OCI-LY1 (cell line): Measurements from ENCODE around the gene ATP1A4.

Experiments used
- H2AFZ ChIP-seq: fragments of 200-600 bp; sonication (generic), shearing (Covaris generic); 2 replicates; pipeline ENCODE4 v1.6.0; 2014; ENCODE audit warnings: antibody characterized with exemption, mild to moderate bottlenecking, low read length
- H3F3A ChIP-seq: fragments of 200-600 bp; sonication (generic), shearing (Covaris generic); 2 replicates; pipeline ENCODE4 v1.6.0; 2014; ENCODE audit warnings: mild to moderate bottlenecking, antibody characterized with exemption, low read length, moderate library complexity; ENCODE audit not compliant: insufficient read depth
- H3K27ac ChIP-seq: fragments of 200-600 bp; sonication (generic); 2 replicates; pipeline ENCODE4 v1.5.1; 2014; ENCODE audit warnings: low read length, mixed run types, mild to moderate bottlenecking, low read depth; ENCODE audit not compliant: poor library complexity, severe bottlenecking
- H3K27me3 ChIP-seq: fragments of 200-600 bp; sonication (generic); 2 replicates; pipeline ENCODE4 v1.6.0; 2014; ENCODE audit warnings: antibody characterized with exemption, mild to moderate bottlenecking, low read length, moderate library complexity; ENCODE audit not compliant: insufficient read depth
- H3K36me3 ChIP-seq: fragments of 200-600 bp; sonication (generic); 2 replicates; pipeline ENCODE4 v1.6.1; 2014; ENCODE audit warnings: mild to moderate bottlenecking, antibody characterized with exemption, low read length, moderate library complexity, mixed read lengths; ENCODE audit not compliant: insufficient read depth
- H3K4me1 ChIP-seq: fragments of 200-600 bp; sonication (generic); 2 replicates; pipeline ENCODE4 v1.5.1; 2014; ENCODE audit warnings: mild to moderate bottlenecking, low read length, moderate library complexity; ENCODE audit not compliant: insufficient read depth, severe bottlenecking
- H3K4me2 ChIP-seq: fragments of 200-600 bp; sonication (generic), shearing (Covaris generic); 2 replicates; pipeline ENCODE4 v1.6.1; 2014; ENCODE audit warnings: low read length
- H3K4me3 ChIP-seq: fragments of 200-600 bp; sonication (generic); 2 replicates; pipeline ENCODE4 v1.5.1; 2014; ENCODE audit warnings: low read length, low read depth, mild to moderate bottlenecking, mixed read lengths; ENCODE audit not compliant: poor library complexity, severe bottlenecking
- H3K79me2 ChIP-seq: fragments of 200-600 bp; shearing (Covaris generic); 2 replicates; pipeline ENCODE4 v1.6.1; 2016; ENCODE audit warnings: mixed run types, low read length, mixed read lengths; ENCODE audit not compliant: insufficient read depth
- H3K9ac ChIP-seq: fragments of 200-600 bp; sonication (generic), shearing (Covaris generic); 2 replicates; pipeline ENCODE4 v1.6.1; 2014; ENCODE audit warnings: mild to moderate bottlenecking, low read length, mixed read lengths
- H3K9me2 ChIP-seq: fragments of 200-600 bp; sonication (generic), shearing (Covaris generic); 2 replicates; pipeline ENCODE4 v1.6.1; 2014; ENCODE audit warnings: low read depth, mild to moderate bottlenecking, low read length, mixed read lengths
- H3K9me3 ChIP-seq: fragments of 200-600 bp; shearing (Covaris generic); 2 replicates; pipeline ENCODE4 v1.6.1; 2014; ENCODE audit warnings: low read length, mixed read lengths
- H4K20me1 ChIP-seq: fragments of 200-600 bp; sonication (generic), shearing (Covaris generic); 2 replicates; pipeline ENCODE4 v1.6.0; 2016; ENCODE audit warnings: mild to moderate bottlenecking, low read length; ENCODE audit not compliant: insufficient read depth
- CTCF ChIP-seq: fragments of 200-600 bp; sonication (generic), shearing (Covaris generic); IDR thresholded peaks from 2 replicates; pipeline ENCODE4 v1.5.1; 2017; ENCODE audit warnings: mild to moderate bottlenecking, antibody characterized with exemption, low read length, moderate library complexity, mixed read lengths
- EZH2 ChIP-seq: fragments of 200-600 bp; sonication (generic), shearing (Covaris generic); IDR thresholded peaks from 2 replicates; pipeline ENCODE4 v1.8.0; 2017; ENCODE audit warnings: borderline replicate concordance, mixed run types, mild to moderate bottlenecking, antibody characterized with exemption, low read length, moderate library complexity, mixed read lengths

Gene ATP1A4

GRCh38 chr1:160207771-160208556, 56.6 kb downstream of the ATP1A4 start:
- Histone ChIP-seq H3K27me3 (no peaks in the 10 kb centered on the region), H3K9ac (no peak overlapping the region), H3K9me2 (no peaks in the 10 kb centered on the region), H3K4me1 (peaks cover 25% of the 10 kb centered on the region), H3K4me2 (no peak overlapping the region), H3K36me3 (peaks cover 44% of the 10 kb centered on the region; the same call in 1 of the 2 replicates), H4K20me1 (no peaks in the 10 kb centered on the region), H3F3A (no peaks in the 10 kb centered on the region), H3K27ac (no peak overlapping the region), H3K4me3 (no peak overlapping the region), H3K9me3 (no peaks in the 10 kb centered on the region), H2AFZ (no peak overlapping the region), H3K79me2 (no peaks in the 10 kb centered on the region)
- no peak for TF ChIP-seq CTCF
- TF ChIP-seq EZH2: no peak

- no peak overlapping the region for H3K27ac ChIP-seq
Observed at GRCh38 chr1:160208557-160209320, 57.3 kb downstream of the ATP1A4 start.

More at GRCh38 chr1:160208557-160209320, 57.3 kb downstream of the ATP1A4 start:
- no peaks in the 10 kb centered on the region for H3K27me3 ChIP-seq
- H3K4me1 ChIP-seq: peaks cover 24% of the 10 kb centered on the region
- H3K79me2 ChIP-seq: no peaks in the 10 kb centered on the region
- H3K9me2 ChIP-seq: no peaks in the 10 kb centered on the region
- TF ChIP-seq CTCF (no peak), EZH2 (no peak)
- H3K9ac ChIP-seq: no peak overlapping the region
- H3F3A ChIP-seq: no peaks in the 10 kb centered on the region
- H3K4me2 ChIP-seq: no peak overlapping the region
- H4K20me1 ChIP-seq: no peaks in the 10 kb centered on the region
- peaks cover 51% of the 10 kb centered on the region for H3K36me3 ChIP-seq
- H2AFZ ChIP-seq: no peak overlapping the region
- no peaks in the 10 kb centered on the region for H3K9me3 ChIP-seq
- H3K4me3 ChIP-seq: no peak overlapping the region
